AML-193 (cell line): ENCODE measurements around the gene CRYGN.

Source experiments
- DNase-seq, 2 experiments: peaks; one replicate each; lab custom pipeline; 2025; lab: John Stamatoyannopoulos, UW

The CRYGN gene

DNA sequence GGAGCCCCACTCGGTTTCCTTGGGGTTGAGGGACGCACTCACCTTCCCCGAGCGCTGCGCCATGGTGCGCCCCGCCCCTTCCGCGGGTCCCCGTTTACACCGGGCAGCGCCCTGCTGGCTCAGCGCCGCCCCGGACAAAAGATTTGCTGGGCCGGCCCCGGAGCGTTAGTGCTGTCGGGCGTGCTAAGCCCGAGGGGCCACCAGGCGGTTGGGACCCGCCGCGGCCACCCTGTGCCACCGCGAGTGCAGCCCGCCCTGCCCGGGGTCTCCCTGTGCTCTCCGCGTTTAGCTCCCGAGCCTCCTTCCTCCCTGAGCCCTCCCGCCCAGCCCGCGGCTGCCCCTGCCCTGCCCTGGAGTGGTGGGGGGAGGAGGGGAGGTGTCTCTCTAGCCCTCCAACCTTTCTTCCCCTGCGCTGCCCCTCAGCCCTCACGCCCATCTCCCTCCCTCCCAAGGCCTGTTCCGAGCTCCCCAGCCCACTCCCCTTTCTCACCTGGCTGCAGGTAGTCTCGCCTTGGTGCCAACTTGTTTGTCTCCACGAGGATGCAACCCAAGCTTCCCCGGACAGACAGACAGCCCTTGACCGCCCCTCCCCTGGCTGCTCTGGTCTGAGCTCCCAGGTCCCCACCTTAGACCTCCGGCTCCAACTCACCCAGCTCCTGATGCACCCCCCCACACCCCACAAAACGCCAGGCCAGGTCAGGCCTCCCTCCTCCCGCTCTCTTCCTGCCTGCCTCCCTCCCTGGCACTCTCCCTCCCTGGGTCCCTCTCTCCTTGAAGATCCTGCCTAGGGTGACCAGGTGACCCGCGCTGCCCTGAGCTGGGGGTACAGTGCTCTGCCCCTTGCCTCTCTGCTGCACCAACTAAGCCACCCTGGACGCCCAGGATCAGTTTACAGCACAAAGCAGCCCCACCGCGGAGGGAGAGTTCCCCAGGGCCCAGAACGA lies at the start of gene CRYGN:
Gene CRYGN (minus strand): TSS at position 287 of the 944 bp plus-strand sequence. CDS start 224 bp downstream, at position 63.
- no peak for DNase-seq

DNA sequence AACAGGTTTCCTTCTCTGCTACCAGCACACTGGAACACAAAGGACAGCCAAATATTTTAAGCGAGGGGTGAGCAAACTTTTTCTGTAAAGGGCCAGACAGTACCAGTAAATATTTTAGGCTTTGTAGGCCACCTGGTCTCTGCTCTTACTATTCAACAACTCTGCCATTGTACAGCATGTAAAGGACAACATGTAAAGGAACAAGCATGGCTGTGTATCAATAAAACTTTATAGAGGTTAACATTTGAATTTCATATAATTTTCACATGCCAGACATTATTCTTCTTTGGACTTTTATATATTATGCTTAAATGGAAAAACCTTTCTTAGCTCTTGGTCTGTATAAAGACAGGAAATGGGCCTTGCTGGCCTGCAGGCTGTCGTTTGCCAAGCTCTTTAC lies 49.6 kb upstream of the CRYGN start:
- no peak for DNase-seq

DNA sequence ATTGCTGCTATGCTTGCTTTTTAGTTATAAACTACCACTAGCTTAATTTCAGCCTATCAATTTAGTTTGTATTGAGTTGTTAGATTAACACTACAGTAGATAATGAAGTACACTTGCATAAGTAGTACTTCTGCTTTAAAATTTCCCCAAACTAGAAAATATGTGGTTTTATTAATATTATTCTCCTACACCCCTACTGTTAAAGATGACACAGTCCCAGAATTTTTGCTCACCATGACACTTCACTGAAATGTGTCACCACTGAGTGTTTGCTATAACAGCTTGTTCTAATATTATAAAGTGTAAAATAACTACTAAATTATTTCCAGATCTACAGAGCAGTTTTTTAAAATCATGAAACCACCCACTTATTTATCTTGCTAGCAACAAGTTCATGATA lies 48.2 kb upstream of the CRYGN start:
- no peak for DNase-seq

- no peak for DNase-seq
These were observed 47.3 kb upstream of the CRYGN start for GRCh38 chr7:151487228-151487627.

GRCh38 chr7:151486074-151486473 lies 46.1 kb upstream of the CRYGN start:
- DNase-seq = no peak

DNA sequence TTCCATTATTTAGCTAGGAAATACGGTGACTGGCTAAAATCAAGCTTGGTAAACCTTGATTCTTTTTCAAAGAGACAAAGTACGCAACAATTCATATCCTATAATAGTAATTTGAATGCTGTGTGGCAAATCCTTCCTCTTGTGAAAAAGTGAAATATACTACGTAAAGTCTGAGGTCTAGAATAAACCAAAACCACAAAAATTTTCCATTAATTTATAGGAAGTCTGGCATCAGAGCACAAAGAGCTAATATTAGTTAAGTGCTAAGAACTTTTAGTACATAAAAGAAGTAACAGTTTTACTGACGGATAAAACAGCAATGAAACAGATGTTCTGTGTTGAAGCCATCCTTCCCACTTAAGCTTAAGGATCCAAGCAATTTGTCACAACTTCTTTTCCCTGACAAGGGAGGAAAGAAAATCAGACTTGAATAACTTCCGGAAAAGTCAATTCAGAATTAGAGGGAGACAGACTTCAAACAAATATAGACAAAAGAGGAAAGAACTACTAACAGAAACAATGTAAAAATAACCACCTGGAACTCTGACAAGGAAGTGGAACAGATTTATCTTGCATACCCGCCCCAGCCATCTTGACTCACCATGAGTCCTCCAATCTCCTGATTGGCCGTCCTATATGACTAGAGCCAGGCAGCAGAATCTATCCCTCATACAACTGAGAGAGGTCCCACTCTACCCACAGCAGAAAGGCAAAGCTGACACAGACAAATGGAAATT lies 45.2 kb upstream of the CRYGN start:
- DNase-seq = no peak

- no peak for DNase-seq
These were observed 43.7 kb upstream of the CRYGN start for GRCh38 chr7:151483711-151483983.

DNA sequence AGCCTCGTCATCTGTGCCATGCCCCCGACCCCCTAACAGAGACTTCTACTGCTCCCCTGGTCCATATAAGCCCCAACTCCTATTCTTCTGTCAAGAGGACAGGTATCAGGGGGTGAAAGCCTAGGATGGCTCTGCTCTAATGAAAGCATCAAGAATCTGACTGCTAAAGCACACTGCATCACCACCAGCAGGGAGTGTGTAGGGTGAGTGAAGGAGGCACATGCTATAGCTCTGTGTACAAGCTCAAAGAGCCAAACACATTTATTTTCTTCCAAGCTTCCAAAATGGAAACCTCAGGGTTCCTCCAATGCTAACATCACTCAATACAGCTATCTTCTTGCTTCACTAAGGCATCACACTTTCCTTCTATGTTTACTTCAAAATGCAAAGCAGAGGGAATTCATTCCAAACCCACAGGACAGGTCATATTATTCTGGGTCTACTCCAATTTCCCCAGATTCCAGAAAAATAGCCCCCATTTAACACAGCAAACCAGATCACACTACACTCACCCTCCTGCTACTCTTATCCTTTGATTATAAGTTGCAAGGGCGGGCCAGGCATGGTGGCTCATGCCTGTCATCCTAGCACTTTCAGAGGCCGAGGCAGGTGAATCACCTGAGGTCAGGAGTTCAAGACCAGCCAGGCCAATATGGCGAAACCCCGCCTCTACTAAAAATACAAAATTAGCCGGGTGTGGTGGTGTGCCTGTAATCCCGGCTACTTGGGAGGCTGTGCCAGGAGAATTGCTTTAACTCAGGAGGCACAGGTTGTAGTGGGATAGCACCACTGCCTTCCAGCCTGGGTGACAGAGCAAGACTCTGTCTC lies 43.2 kb upstream of the CRYGN start:
- DNase-seq = no peak

DNA sequence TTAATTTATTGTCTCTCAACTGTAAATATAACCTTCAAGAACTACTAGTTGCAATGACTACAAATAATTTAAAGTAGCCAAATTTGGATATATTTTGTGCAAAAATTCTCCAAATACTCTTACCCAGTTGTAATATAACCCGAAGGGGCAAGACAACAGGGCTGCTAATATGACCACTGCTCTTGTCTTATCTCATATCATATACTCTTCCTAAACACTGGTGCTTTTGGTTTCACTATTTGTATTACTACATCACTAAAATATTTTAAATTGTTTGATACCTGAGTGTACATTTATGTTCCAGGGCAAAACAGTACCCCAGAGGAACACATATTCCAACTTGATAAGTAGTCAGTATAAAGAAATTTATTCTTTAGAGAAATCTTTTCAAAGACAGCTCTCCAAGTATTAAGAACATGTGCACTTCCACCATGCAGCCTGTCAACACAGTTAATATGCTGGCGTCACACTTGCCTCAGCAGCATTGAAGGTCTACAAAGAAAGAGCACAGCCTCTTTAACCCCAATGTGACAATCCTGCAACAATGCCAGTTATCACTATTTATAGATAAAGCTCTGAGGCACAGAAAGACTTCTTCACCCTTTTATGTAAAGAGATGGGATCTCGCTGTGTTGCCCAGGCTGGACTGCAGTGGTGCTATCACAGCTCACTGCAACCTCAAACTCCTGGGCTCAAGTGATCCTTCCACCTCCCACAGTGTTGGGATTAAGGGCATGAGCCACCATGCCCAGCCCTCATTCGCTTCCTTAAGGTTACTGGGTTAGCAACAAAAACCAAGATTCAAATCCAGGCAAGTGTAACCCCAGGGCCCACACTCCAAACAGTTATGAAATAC lies 41.9 kb upstream of the CRYGN start:
- DNase-seq = no peak

DNA sequence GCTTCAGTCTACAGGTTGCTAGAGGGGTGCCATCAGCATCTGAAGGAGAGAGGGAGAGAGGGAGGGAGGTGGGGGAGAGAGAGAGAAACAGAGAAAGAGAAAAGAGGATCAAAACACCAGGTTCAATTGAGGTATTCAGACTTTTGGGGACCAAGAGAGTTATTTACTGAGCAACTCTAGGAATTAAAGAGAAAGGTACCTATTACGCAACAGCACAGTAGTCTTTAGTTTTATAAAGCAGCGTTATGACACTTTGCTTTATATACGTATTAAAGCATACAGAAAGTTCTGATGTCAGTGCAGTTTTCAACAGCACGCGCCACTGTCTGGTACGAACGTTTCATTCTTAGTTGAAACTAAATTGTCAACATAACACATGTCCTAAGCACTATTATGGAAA lies 37.9 kb upstream of the CRYGN start:
- no peak for DNase-seq

GRCh38 chr7:151472644-151473380 lies 32.9 kb upstream of the CRYGN start:
- no peak for DNase-seq

DNA sequence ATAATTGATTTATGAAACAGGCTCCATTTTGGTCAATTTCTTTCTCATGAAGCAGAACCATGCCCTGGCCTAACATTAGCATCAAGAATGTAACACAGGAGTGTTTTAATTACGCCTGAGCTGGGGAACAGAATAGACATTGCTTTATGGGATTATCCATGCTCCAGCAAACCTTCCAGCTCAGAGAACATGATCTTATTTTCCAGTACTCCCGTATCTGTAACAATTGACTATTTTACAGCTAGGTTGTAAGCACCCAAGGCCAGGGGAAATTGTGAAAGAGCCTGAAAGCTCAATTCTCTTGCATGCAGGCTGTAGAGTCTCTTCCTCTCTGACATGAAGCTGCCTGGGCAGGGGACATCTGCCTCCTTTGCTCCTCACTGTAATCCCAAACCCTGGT lies 30.8 kb upstream of the CRYGN start:
- DNase-seq = peak in 1 of 2 experiments; percentile 54

GRCh38 chr7:151469281-151469680 lies 29.3 kb upstream of the CRYGN start:
- no peak for DNase-seq

DNA sequence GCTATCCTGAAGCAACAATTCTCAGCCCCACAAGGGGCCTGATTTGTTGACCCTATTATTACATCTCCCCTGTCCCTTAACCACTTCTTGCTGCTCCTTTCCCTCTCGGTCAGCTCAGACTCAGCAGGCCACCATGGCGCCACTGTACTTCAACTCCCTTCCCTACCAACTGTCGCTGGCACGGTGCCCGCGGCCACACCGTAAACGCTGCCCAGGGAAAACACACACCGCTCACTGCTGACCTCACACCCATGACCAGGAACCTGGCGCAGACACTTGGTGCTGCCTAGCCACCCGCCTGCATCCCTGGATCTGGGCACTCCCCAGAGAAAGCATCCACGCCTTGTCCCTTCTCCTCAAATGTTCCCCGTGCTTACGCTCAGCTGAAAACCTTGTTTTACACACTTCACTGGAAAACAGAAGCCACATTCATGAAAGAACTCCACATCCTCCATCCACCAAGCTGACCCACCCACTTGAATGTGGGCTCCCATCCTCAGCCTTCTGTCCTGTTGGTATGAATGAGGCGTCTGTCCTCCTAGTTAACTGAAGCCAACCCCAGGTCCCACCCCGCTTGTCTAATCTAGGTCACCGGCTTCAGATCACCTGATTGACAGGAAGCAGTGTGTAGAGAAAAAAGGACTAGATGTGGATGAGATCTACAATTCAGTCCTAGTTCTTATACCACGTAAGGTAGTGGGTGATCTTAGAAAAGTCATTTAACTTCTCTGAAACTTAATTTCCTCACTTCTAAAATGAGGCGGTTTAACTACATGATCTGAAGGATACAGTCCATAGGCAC lies 28.5 kb upstream of the CRYGN start:
- DNase-seq = no peak

DNA sequence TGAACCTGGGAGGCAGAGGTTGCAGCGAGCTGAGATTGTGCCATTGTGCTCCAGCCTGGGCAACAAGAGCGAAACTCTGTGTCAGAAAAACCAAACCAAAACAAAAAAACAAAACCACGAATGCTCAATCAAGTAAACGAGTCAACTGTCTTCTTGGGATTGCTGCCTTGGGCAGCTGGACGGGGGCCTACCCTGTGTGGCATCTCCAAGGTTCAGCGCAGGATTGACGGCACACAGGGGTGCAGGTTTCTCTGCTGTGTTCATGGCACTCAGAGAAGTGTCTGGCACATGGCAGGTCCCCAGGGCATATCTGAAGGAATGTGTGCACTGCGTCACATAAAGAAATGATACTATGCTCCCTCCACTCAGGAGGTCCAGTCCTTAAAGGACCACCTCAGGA lies 25.2 kb upstream of the CRYGN start:
- DNase-seq = no peak

DNA sequence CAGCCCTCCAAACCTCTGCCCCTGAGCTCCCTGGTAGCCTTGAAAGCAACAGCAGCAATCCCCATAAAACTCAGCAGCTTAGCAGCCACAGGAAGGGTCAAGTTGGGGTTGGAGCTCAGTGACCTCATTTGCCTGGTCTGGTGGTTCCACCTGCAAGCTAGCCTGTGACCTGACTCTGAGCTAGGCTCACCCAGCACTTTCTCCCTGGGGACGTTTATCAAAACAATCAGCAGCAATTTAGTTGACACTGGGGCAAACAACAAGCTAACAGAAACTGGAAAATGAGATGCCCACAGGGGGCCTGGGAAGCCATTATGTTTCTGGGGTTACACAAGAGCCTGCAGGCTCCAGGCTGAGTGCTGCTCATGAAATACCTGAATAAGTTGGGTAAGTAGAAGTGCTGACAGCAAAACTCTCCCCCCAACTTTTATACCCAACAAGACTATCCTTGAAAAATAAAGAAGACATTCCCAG lies 22.4 kb upstream of the CRYGN start:
- DNase-seq = no peak

DNA sequence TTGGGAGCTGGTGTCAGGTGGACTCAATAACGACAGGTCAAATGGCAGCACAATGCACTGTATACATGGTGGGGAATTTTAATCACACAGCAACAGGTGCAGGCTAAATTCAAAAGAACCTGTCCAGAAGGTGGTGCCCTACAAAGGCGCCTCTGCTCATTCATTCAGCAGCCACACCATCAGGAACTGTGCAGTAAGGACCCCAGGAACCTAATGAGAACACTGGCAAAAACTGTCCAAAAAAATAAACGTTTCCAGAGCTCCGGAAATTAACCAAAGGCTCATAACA lies 21.9 kb upstream of the CRYGN start:
- DNase-seq = no peak

GRCh38 chr7:151461096-151461941 lies 21.4 kb upstream of the CRYGN start:
- no peak for DNase-seq

DNA sequence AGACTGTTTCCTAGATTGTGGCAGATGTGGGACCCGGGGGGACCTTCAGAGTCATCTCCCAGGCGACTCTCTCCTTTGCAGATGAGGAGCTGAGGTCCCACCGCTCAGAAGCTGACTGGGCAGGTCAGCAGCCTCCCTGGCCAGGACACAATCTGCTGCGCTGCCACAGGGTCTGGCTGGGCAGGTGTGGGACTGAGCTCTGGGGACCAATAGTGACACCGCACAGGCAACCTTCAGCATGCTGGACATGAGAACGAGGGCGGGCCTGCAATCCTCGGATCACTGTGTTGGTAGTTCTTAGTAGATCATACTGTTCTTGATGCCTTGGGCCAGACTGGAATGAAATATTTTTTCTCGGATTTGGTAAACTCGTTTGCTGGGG lies 20.5 kb upstream of the CRYGN start:
- DNase-seq = no peak
